Activated CD4-positive, alpha-beta memory T cell treated with anti-CD3 and anti-CD28 coated beads, Interleukin-2, amount 10 ng/mL, durations not matched to agents 7 days and 5 days (primary cell): ENCODE data around the gene MTMR2. TPM values are rescaled to one million over a fixed set of nuclear protein-coding genes. Genes with fewer than 3 reads are reported as not detected.

Source experiments
- CTCF ChIA-PET: fragments of 350-600 bp; sonication (Branson Sonifier 250); formaldehyde crosslinking; loops from one replicate; lab custom pipeline; 2021; ENCODE audit warnings: antibody characterized with exemption, inconsistent platforms; lab: Charles Lee
- POLR2A ChIA-PET: fragments of 350-600 bp; sonication (Branson Sonifier 250); formaldehyde crosslinking; loops from one replicate; lab custom pipeline; 2021; ENCODE audit warnings: antibody characterized with exemption; lab: Charles Lee
- DNase-seq: peaks from one replicate; pipeline ENCODE4 v3.0.0-alpha.2; 2020
- H3K27ac Mint-ChIP-seq: one replicate; pipeline ENCODE4 v1.8.0; 2021; ENCODE audit warnings: mild to moderate bottlenecking, mixed read lengths
- H3K27me3 Mint-ChIP-seq: one replicate; pipeline ENCODE4 v1.8.0; 2021; ENCODE audit warnings: mixed read lengths
- H3K36me3 Mint-ChIP-seq: one replicate; pipeline ENCODE4 v1.8.0; 2021; ENCODE audit warnings: low read depth, mixed read lengths
- H3K4me1 Mint-ChIP-seq: one replicate; pipeline ENCODE4 v1.8.0; 2021; ENCODE audit warnings: mixed read lengths
- H3K4me3 Mint-ChIP-seq: one replicate; pipeline ENCODE4 v1.8.0; 2021; ENCODE audit warnings: mild to moderate bottlenecking, mixed read lengths
- H3K9me3 Mint-ChIP-seq: one replicate; pipeline ENCODE4 v1.8.0; 2021; ENCODE audit warnings: mixed read lengths
- total RNA-seq, 2 experiments: library from RNA; stranded (reverse); gene quantifications; one replicate each; pipeline ENCODE4 v1.2.3, GENCODE V29; 2021

Gene MTMR2
- total RNA-seq, 2 experiments from 2014 or later: 16.1 to 19.0 TPM

DNA sequence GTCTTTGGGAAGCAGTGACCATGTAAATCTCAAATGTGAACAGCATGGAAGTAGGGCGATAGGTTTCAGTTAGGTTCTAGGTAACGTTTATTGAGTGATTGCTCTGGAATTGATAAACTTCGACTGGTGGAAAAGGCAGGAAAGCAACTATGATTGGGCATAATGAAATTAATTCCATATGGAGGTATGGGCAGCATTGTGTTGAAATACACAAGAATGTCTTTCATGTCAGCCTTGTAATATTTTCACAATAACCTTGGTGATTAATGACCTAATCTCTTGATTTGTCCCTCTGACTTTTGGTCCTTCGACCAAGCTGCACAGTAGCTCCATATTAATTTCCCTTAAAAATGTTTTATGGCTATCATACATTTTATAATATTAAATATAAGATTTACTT, 130.8 kb downstream of the MTMR2 start:
- Mint-ChIP-seq H3K9me3 (no peaks in the 10 kb centered on the region), H3K4me3 (no peak overlapping the region), H3K36me3 (peaks cover 36% of the 10 kb centered on the region), H3K4me1 (peaks cover 42% of the 10 kb centered on the region), H3K27me3 (no peaks in the 10 kb centered on the region), H3K27ac (no peak overlapping the region)
- no peak for DNase-seq
- ChIA-PET CTCF (interaction anchor here (0.7 to 5.2 kb wide), 4 partner anchors 550 to 725 kb away, joined by 3 to 28 read pairs (median 10); partner anchors contain the start of genes MAML2 and SRSF8), POLR2A (interaction anchor here (1.1 to 6.0 kb wide), 3 partner anchors 596 to 725 kb away, joined by 3 to 110 read pairs (median 83); partner anchors contain the start of genes CCDC82, ENDOD1, JRKL and SRSF8)

DNA sequence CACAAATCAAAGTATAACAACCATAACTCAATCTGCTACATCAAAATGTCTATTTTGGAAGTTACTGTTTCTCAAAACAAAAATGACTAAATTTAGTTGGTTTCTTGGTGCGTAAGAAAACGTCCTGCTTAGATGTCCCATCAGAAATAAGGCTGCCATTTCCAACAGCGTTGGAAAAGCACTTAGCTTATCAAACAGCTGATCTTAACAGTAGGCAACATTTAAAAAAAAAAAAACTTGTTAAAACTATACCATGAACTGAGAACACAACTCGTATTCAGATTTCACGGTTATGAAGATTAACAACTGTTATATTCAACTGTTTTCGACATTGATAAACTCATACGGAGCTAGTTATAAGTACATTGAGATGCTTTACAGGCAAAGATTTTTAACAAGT, 131.2 kb downstream of the MTMR2 start:
- ChIA-PET CTCF (interaction anchor here (0.7 to 5.2 kb wide), 5 partner anchors 14 to 725 kb away, joined by 3 to 28 read pairs (median 3); partner anchors contain the start of genes MAML2 and SRSF8), POLR2A (interaction anchor here (1.0 to 6.0 kb wide), 5 partner anchors 415 to 724 kb away, joined by 3 to 110 read pairs (median 55); partner anchors contain the start of genes CCDC82, ENDOD1, JRKL and SESN3)
- DNase-seq: no peak
- H3K27ac Mint-ChIP-seq: no peak overlapping the region
- no peaks in the 10 kb centered on the region for H3K27me3 Mint-ChIP-seq
- H3K4me3 Mint-ChIP-seq: no peak overlapping the region
- peaks cover 46% of the 10 kb centered on the region for H3K4me1 Mint-ChIP-seq
- peaks cover 40% of the 10 kb centered on the region for H3K36me3 Mint-ChIP-seq
- no peaks in the 10 kb centered on the region for H3K9me3 Mint-ChIP-seq

DNA sequence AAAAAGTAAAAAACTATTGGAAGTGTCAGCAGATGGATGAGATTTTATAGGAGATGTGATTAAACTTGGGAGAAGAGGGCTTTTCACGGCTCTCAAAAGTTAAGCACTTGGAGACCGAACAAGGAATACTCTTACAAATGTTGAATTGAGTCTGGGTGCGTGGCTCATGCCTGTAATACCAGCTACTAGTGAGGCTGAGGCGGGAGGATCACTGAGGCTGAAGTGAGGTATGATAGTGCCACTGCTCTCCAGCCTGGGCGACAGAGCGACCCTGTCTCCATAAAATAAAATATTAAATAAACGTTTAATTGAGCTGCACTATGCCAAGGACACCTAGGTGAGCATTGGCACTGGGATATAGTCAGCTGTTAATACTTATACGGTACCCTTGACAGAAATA, 131.7 kb downstream of the MTMR2 start:
- Mint-ChIP-seq H3K27ac (peak overlapping the region; percentile 100), H3K4me1 (peaks cover 49% of the 10 kb centered on the region), H3K9me3 (no peaks in the 10 kb centered on the region), H3K27me3 (no peaks in the 10 kb centered on the region), H3K4me3 (peak overlapping the region; percentile 97), H3K36me3 (peaks cover 45% of the 10 kb centered on the region)
- ChIA-PET CTCF (interaction anchor here (0.7 to 5.2 kb wide), 7 partner anchors 14 to 725 kb away, joined by 3 to 29 read pairs (median 16); partner anchors contain the start of genes CCDC82, JRKL, MAML2 and SRSF8), POLR2A (interaction anchor here (1.0 to 6.0 kb wide), 10 partner anchors 10 to 724 kb away, joined by 3 to 110 read pairs (median 52); partner anchors contain the start of genes CCDC82, ENDOD1, JRKL and MAML2)
- no peak for DNase-seq

DNA sequence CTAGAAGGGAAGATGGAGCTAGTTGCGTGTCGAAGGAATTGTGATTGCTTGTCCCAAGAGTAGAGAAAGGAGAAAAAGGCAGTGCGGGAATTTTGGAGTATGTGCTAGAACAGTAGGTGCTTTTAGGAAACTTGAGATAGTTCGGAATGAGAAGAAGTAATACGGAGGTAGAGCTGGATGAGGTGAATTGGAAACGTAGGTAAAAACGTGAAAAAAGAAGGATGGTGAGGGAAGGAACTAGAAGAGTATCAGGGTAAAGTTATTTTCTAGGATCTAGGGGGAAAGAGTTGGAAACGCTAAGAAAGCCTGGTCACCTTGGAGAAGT, 132.2 kb downstream of the MTMR2 start:
- ChIA-PET CTCF (interaction anchor here (0.6 to 5.2 kb wide), 8 partner anchors 8 to 724 kb away, joined by 3 to 29 read pairs (median 13); partner anchors contain the start of genes CCDC82, JRKL, MAML2 and SRSF8), POLR2A (interaction anchor here (0.8 to 6.0 kb wide), 24 partner anchors 10 to 1662 kb away, joined by 3 to 110 read pairs (median 10); partner anchors contain the start of genes CCDC82, CWC15, ENDOD1 and JRKL)
- Mint-ChIP-seq H3K27me3 (no peaks in the 10 kb centered on the region), H3K36me3 (peaks cover 50% of the 10 kb centered on the region), H3K9me3 (no peaks in the 10 kb centered on the region), H3K4me3 (peak overlapping the region; percentile 97), H3K27ac (peak overlapping the region; percentile 100), H3K4me1 (peaks cover 54% of the 10 kb centered on the region)
- DNase-seq: no peak

DNA sequence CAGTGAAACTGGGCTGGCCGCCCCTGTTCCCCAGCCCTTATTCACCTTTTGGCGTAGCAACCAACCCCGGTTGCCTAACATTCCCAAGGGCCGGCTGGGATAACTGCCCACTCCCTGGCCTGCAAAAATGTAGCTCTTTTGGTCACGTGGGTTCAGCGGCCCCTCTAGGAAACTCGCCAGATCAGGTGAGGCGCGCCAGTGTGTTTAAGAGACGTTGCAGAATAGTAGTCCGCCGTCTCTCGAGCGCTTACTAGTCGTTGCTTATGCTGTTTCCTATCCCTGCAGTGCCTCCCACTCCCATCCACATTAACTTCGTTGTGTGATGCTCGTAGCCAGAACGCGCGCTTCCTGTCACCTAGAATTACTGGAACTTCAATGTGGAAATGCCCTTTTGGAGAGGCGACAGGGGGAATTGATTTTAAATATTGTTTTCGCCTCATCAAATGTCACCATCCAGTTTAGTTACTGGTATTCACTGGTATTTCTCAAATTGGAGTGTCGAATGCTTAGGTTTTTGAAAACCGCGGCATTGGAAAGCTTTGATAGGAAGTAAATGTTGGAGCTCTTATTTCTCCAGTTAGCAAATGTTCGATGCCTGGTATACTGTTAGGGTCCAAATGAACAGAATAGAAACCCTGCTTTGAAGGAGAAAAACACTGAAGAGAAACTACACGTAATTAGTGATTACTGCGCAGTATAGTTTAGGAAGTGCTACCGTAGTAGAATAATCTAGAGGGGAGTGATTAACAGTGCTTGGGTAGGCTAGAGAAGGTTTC, 132.8 kb downstream of the MTMR2 start:
- ChIA-PET CTCF (interaction anchor here (0.6 to 5.2 kb wide), 9 partner anchors 9 to 723 kb away, joined by 3 to 29 read pairs (median 10); partner anchors contain the start of genes CCDC82, JRKL, MAML2 and SRSF8), POLR2A (interaction anchor here (0.6 to 6.0 kb wide), 43 partner anchors 11 to 1663 kb away, joined by 3 to 110 read pairs (median 6); partner anchors contain the start of genes CCDC82, CWC15, ENDOD1 and JRKL)
- peaks cover 57% of the 10 kb centered on the region for H3K4me1 Mint-ChIP-seq
- H3K36me3 Mint-ChIP-seq: peaks cover 54% of the 10 kb centered on the region
- H3K4me3 Mint-ChIP-seq: peak overlapping the region; percentile 97
- no peaks in the 10 kb centered on the region for H3K27me3 Mint-ChIP-seq
- H3K9me3 Mint-ChIP-seq: no peaks in the 10 kb centered on the region
- peak; percentile 72 for DNase-seq
- H3K27ac Mint-ChIP-seq: peak overlapping the region; percentile 100

DNA sequence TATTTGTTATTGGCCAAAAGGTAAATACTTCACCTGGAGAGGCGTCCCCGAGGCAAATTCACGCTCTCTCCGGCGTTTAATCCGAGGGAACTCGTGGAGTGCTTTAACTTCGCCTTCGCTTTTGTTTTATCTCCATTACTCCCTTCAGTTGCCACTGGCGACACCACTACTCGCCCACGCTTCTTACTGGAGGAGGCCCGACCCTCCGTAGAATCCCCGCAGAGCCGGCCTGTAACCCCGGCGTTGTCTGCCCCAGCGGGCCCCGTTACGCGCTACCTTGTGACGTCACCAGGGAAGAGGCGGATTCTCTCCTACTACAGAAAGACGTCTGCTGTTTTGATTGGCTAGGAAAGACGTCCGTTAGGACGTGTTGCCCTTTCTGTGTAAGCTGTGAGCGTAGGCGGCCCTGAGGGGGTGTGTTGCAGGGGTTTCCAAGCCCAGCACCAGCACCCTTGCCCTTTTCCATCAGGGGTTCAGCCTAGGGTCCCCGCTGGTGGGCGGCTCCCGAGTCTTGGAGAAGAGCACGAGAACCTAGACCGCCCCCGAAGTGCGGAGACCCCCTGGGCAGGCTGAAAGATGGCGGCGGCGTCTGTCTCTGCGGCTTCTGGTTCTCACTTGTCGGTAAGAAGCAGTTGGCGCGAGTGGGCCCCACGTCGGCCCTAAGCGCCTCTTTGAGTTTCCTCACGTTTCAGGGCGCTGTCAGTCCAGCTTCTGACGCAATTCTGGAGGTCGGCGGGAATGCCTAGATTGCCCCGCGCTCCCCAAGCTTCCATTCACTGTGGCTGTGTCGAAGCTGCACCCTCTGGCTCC, 133.6 kb downstream of the MTMR2 start, which contains the start of gene CEP57:
Gene CEP57 (plus strand): TSS at position 376 of the 810 bp plus-strand sequence. CDS start 201 bp downstream, at position 577.
- Mint-ChIP-seq H3K36me3 (peaks cover 57% of the 10 kb centered on the region), H3K27ac (peak within 1 kb of the TSS; percentile 100), H3K4me3 (peak within 1 kb of the TSS; percentile 97), H3K9me3 (no peaks in the 10 kb centered on the region), H3K27me3 (no peaks in the 10 kb centered on the region), H3K4me1 (peaks cover 61% of the 10 kb centered on the region)
- CTCF ChIA-PET: interaction anchor here (0.6 to 5.2 kb wide), 12 partner anchors 14 to 723 kb away, joined by 3 to 29 read pairs (median 6); partner anchors contain the start of genes CCDC82, JRKL, MAML2 and SESN3
- DNase-seq: peak; percentile 95
- POLR2A ChIA-PET: interaction anchor here (0.6 to 6.0 kb wide), 60 partner anchors 8 to 1663 kb away, joined by 3 to 110 read pairs (median 5); partner anchors contain the start of genes CCDC82, CWC15, ENDOD1 and JRKL

DNA sequence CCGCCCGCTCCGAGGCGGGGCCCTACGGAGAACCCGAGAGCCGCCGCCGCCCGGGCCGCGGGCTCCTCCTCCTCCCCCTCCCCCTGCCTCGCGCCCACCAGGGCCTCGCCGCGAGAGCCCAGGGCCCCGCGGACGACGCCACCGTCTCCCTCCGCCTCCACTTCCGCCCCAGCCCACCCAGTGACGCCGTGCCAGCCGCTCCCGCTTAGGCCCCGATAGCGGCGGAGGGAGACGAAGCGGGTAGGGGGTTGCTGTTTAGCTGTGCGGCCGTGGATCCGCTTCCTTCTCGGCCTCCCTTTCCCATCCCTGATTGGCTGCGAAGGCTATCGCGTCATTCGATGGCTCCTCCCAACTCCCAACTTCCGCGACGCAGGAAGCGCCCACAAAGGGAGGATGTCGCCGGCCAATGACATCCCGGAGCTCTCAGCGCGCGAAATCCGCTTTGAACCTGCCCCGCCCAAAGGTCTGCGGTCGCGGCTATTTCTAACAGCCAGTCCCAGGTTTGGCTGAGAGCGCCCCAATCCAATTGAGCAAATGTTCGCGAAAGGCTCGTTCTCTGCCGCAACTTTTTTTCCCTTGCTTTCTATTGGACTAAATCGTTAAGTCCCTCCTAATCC, 134.3 kb downstream of the MTMR2 start, which contains the start of gene FAM76B:
Gene FAM76B (minus strand): TSS at position 277 of the 617 bp plus-strand sequence. CDS start 304 bp downstream, outside the sequence.
- H3K36me3 Mint-ChIP-seq: peaks cover 62% of the 10 kb centered on the region
- peaks cover 63% of the 10 kb centered on the region for H3K4me1 Mint-ChIP-seq
- peak; percentile 99 for DNase-seq
- peak within 1 kb of the TSS; percentile 100 for H3K27ac Mint-ChIP-seq
- no peaks in the 10 kb centered on the region for H3K9me3 Mint-ChIP-seq
- no peaks in the 10 kb centered on the region for H3K27me3 Mint-ChIP-seq
- ChIA-PET CTCF (interaction anchor here (0.9 to 5.2 kb wide), 13 partner anchors 9 to 722 kb away, joined by 3 to 29 read pairs (median 5); partner anchors contain the start of genes CCDC82, JRKL, MAML2 and SESN3), POLR2A (interaction anchor here (0.6 to 6.0 kb wide), 51 partner anchors 8 to 1660 kb away, joined by 3 to 110 read pairs (median 6); partner anchors contain the start of genes CCDC82, CWC15, ENDOD1 and JRKL)
- H3K4me3 Mint-ChIP-seq: peak within 1 kb of the TSS; percentile 97

DNA sequence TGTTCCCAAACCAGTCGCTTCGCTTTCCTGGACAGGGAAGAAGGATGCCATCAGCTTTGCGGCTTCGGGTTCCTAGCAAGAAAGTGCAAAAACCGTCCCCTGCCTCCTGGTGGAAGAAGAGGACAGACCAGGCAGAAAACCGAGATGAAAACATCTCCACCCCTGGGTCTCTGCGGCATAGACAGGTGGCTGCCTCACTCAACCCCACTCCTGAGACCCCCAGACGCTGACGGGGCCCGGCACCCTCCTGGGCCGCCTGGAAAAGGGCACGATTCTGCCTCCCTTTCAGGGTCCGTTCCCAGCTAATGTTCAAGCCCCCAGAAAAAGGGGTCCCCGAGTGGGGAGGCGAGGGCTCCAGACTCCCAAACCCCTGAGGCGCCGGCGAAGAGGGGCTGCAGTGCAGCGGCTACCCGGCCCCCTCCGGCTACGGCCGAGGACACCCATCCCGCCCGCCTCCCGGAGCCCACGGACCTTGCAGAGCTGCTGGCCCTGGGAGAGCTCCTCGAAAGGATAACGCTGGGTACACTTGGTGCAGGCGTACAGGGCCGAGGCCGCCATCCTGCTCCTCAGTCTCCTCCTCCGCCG, 134.9 kb downstream of the MTMR2 start:
- Mint-ChIP-seq H3K27me3 (no peaks in the 10 kb centered on the region), H3K27ac (peak overlapping the region; percentile 100), H3K4me3 (peak overlapping the region; percentile 97), H3K4me1 (peaks cover 60% of the 10 kb centered on the region), H3K9me3 (no peaks in the 10 kb centered on the region), H3K36me3 (peaks cover 62% of the 10 kb centered on the region)
- ChIA-PET CTCF (interaction anchor here (0.9 to 5.2 kb wide), 11 partner anchors 9 to 722 kb away, joined by 3 to 29 read pairs (median 5); partner anchors contain the start of genes CCDC82, JRKL, MAML2 and SESN3), POLR2A (interaction anchor here (0.7 to 6.0 kb wide), 46 partner anchors 9 to 1660 kb away, joined by 3 to 110 read pairs (median 7); partner anchors contain the start of genes CCDC82, CWC15, ENDOD1 and JRKL)
- DNase-seq: peak; percentile 45
